IMR-90 (cell line): ENCODE results near the gene VPS35L. TPM values are rescaled to one million over a fixed set of nuclear protein-coding genes. Genes with fewer than 3 reads are reported as not detected.

Experiments
- ATAC-seq: fragments of 200-7000 bp; cut with Tn5 transposase; 2 replicates; pipeline ENCODE4 v1.9.1; 2020; ENCODE audit warnings: low read depth, mild to moderate bottlenecking, moderate library complexity
- BruUV-seq: library from RNA; stranded (reverse); fragments of 400-500 nt; replicated peaks from 2 replicates; lab custom pipeline; 2021; lab: Mats Ljungman, UMichigan
- CTCF ChIA-PET: fragments of 300-600 bp; formaldehyde crosslinking; extraction: SDS; loops from one replicate; lab custom pipeline; 2021; ENCODE audit warnings: antibody characterized with exemption; lab: Yijun Ruan, JAX
- POLR2A ChIA-PET: fragments of 300-600 bp; sonication (Branson Sonifier 250); formaldehyde crosslinking; loops from one replicate; lab custom pipeline; 2022; ENCODE audit warnings: antibody characterized with exemption; ENCODE audit not compliant: unreplicated experiment; lab: Charles Lee
- DNase-seq: peaks from one replicate; pipeline ENCODE4 v3.0.0; 2013
- H2AFZ ChIP-seq: replicated peaks from 2 replicates; pipeline ENCODE3; 2013; ENCODE audit warnings: low read length, mild to moderate bottlenecking; ENCODE audit not compliant: poor library complexity
- H2AK5ac ChIP-seq: 2 replicates; pipeline ENCODE4 v1.6.1; 2013; ENCODE audit warnings: low read depth, low read length, inconsistent platforms
- H2AK9ac ChIP-seq: replicated peaks from 2 replicates; pipeline ENCODE3; 2013; ENCODE audit warnings: mild to moderate bottlenecking, low read depth, low read length, moderate library complexity; ENCODE audit not compliant: poor library complexity
- H2BK120ac ChIP-seq: 2 replicates; pipeline ENCODE4 v1.6.1; 2013; ENCODE audit warnings: low read depth, low read length, inconsistent platforms
- H2BK15ac ChIP-seq: 3 replicates; pipeline ENCODE4 v1.6.1; 2013; ENCODE audit warnings: low read depth, low read length, inconsistent platforms
- H2BK20ac ChIP-seq: 2 replicates; pipeline ENCODE4 v1.6.1; 2013; ENCODE audit warnings: low read depth, mild to moderate bottlenecking, inconsistent platforms, low read length, moderate library complexity
- H2BK5ac ChIP-seq: 2 replicates; pipeline ENCODE4 v1.6.1; 2013; ENCODE audit warnings: mild to moderate bottlenecking, low read depth, low read length, inconsistent platforms; ENCODE audit not compliant: poor library complexity, severe bottlenecking
- H3K14ac ChIP-seq: replicated peaks from 2 replicates; pipeline ENCODE4 v1.6.1; 2013; ENCODE audit warnings: low read depth, low read length, inconsistent platforms
- H3K18ac ChIP-seq: 2 replicates; pipeline ENCODE4 v1.6.1; 2013; ENCODE audit warnings: low read depth, low read length, control low read depth
- H3K23ac ChIP-seq: 2 replicates; pipeline ENCODE4 v1.6.1; 2013; ENCODE audit warnings: low read depth, low read length, inconsistent platforms
- H3K27ac ChIP-seq: 2 replicates; pipeline ENCODE4 v1.5.1; 2013; ENCODE audit warnings: mild to moderate bottlenecking, control low read depth, low read length; ENCODE audit not compliant: insufficient read depth
- H3K27me3 ChIP-seq: 2 replicates; pipeline ENCODE4 v1.6.1; 2013; ENCODE audit warnings: low read length; ENCODE audit not compliant: control insufficient read depth, insufficient read depth
- H3K36me3 ChIP-seq: 2 replicates; pipeline ENCODE4 v1.6.1; 2013; ENCODE audit warnings: low read length, mixed read lengths; ENCODE audit not compliant: control insufficient read depth, insufficient read depth
- H3K4ac ChIP-seq: 2 replicates; pipeline ENCODE4 v1.6.1; 2013; ENCODE audit warnings: low read depth, low read length, inconsistent platforms
- H3K4me1 ChIP-seq: 2 replicates; pipeline ENCODE4 v1.6.1; 2013; ENCODE audit warnings: low read length, mixed read lengths; ENCODE audit not compliant: control insufficient read depth, insufficient read depth
- H3K4me2 ChIP-seq: 2 replicates; pipeline ENCODE4 v1.6.1; 2013; ENCODE audit warnings: low read depth, mild to moderate bottlenecking, control low read depth, low read length, moderate library complexity
- H3K4me3 ChIP-seq: 2 replicates; pipeline ENCODE4 v1.5.1; 2013; ENCODE audit warnings: low read depth, mild to moderate bottlenecking, control low read depth, low read length, moderate library complexity; ENCODE audit not compliant: insufficient read depth
- H3K56ac ChIP-seq: 2 replicates; pipeline ENCODE4 v1.6.1; 2013; ENCODE audit warnings: low read length, inconsistent platforms; ENCODE audit not compliant: insufficient read depth; ENCODE audit errors: extremely low read depth
- H3K79me1 ChIP-seq, 2 experiments: 2 replicates each; pipeline ENCODE4 v1.6.1; 2013; ENCODE audit warnings: low read length in 2 of 2, inconsistent platforms in 1 of 2, low read depth in 1 of 2
- H3K9ac ChIP-seq: 2 replicates; pipeline ENCODE4 v1.6.1; 2013; ENCODE audit warnings: low read depth, low read length, control low read depth
- H3K9me1 ChIP-seq: 2 replicates; pipeline ENCODE4 v1.6.1; 2013; ENCODE audit warnings: low read length, inconsistent platforms; ENCODE audit not compliant: insufficient read depth
- H3K9me3 ChIP-seq: 2 replicates; pipeline ENCODE4 v1.6.1; 2013; ENCODE audit warnings: low read length; ENCODE audit not compliant: control insufficient read depth, insufficient read depth
- H4K20me1 ChIP-seq: 2 replicates; pipeline ENCODE4 v1.6.1; 2013; ENCODE audit warnings: low read length, inconsistent platforms; ENCODE audit not compliant: insufficient read depth
- H4K5ac ChIP-seq: 2 replicates; pipeline ENCODE4 v1.6.1; 2013; ENCODE audit warnings: mild to moderate bottlenecking, low read depth, low read length, control low read depth
- H4K8ac ChIP-seq, 2 experiments: 2 replicates each; pipeline ENCODE4 v1.6.1; 2013; ENCODE audit warnings: low read depth in 2 of 2, low read length in 2 of 2, control low read depth in 1 of 2, inconsistent platforms in 1 of 2
- H4K91ac ChIP-seq: 2 replicates; pipeline ENCODE4 v1.6.1; 2013; ENCODE audit warnings: low read depth, low read length, inconsistent platforms; ENCODE audit not compliant: insufficient read depth
- CEBPB ChIP-seq: IDR thresholded peaks from 2 replicates; pipeline ENCODE4 v1.6.1; 2012; ENCODE audit warnings: low read depth, low read length, improper control_type of control experiment
- FOS ChIP-seq: fragments of 150-350 bp; IDR thresholded peaks from 2 replicates; pipeline ENCODE4 v1.6.1; 2016; ENCODE audit warnings: low read depth, low read length
- MAFK ChIP-seq: IDR thresholded peaks from 2 replicates; pipeline ENCODE4 v1.6.1; 2012; ENCODE audit warnings: low read depth, low read length, improper control_type of control experiment
- MAZ ChIP-seq: IDR thresholded peaks from 2 replicates; pipeline ENCODE4 v1.6.1; 2012; ENCODE audit warnings: low read depth, mild to moderate bottlenecking, low read length, improper control_type of control experiment, moderate library complexity, borderline replicate concordance
- MXI1 ChIP-seq: IDR thresholded peaks from 2 replicates; pipeline ENCODE4 v1.6.1; 2012; ENCODE audit warnings: low read depth, mild to moderate bottlenecking, low read length, moderate library complexity, borderline replicate concordance
- NFE2L2 ChIP-seq: fragments of 150-350 bp; IDR thresholded peaks from 2 replicates; pipeline ENCODE4 v1.6.1; 2016; ENCODE audit warnings: low read depth, mild to moderate bottlenecking, low read length
- RAD21 ChIP-seq: IDR thresholded peaks from 2 replicates; pipeline ENCODE4 v1.6.1; 2012; ENCODE audit warnings: low read length, improper control_type of control experiment
- WGBS, 2 experiments: methylation state at CpG; one replicate each; pipeline versions ENCODE4 v1.1.5 to v1.1.7; 2013; ENCODE audit warnings: missing lambda C conversion rate in 2 of 2; ENCODE audit not compliant: insufficient read length in 1 of 2; ENCODE audit errors: extremely low coverage in 2 of 2; 5-methylcytosine and 5-hydroxymethylcytosine counted together
- dilution Hi-C: fragments of 300-500 bp; cut with HindIII; formaldehyde crosslinking; loops from one replicate; pipeline ENCODE4 v1.14.3; 2018; ENCODE audit warnings: low sequenced_read_pairs; ENCODE audit not compliant: unreplicated experiment
- in situ Hi-C: fragments of 300-500 bp; cut with MboI; formaldehyde crosslinking; loops from 3 replicates; pipeline ENCODE4 v1.14.3; 2019; ENCODE audit warnings: low sequenced_read_pairs, inconsistent platforms, mixed read lengths
- intact Hi-C: fragments of 100-400 bp; cut with micrococcal nuclease; formaldehyde crosslinking; loops from 2 replicates; pipeline ENCODE4 v1.10.0; 2022
- polyA plus RNA-seq, 3 experiments: library from polyadenylated mRNA; depleted of rRNA; stranded (reverse); fragments of >200 nt; gene quantifications; 2 replicates each; pipeline ENCODE4 v1.2.3, GENCODE V29; 2012; ENCODE audit warnings: low replicate concordance in 1 of 3
- total RNA-seq: library from RNA; depleted of rRNA; stranded (reverse); fragments of >200 nt; gene quantifications from 2 replicates; pipeline ENCODE4 v1.2.3, GENCODE V29; 2012
- TF ChIP-seq, protein P1 (sequence below): conservative IDR thresholded peaks from 2 replicates; pipeline ENCODE4 v1.5.1; 2012; ENCODE audit warnings: mild to moderate bottlenecking, low read depth, low read length, improper control_type of control experiment
- TF ChIP-seq, protein P2 (sequence below): fragments of 150-350 bp; IDR thresholded peaks from 2 replicates; pipeline ENCODE4 v1.6.1; 2016; ENCODE audit warnings: low read depth, mild to moderate bottlenecking, low read length, moderate library complexity, borderline replicate concordance

Gene VPS35L
- total and polyA plus RNA-seq, 2 of the 4 experiments (the other 2 are of a cell fraction) = 28.0 to 40.1 TPM

DNA sequence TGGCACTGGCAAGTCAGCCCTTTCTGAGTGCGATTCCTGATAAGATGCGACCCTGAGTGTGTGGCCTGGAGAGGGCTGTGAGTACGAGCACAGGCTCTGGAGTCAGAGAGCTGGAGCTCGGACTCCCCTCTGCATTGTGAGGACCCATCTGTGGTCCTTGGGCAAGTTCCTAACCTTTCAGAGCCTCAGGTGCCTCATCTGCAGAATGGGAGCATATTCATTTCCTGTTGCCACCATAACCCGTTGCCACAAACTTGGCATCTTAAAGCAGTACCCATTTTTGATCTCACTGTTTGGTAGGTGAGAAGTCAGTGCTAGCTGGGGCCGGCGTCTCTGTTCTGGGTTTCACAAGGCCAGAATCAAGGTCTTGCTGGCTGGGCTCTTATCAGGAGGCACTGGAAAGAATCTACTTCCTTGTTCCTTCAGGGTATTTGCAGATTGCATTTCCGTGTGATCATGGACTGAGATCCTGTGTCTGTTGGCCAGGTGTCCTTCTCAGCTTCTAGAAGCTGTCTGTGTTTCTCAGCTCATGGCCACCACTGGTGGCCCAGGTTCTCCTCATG is 142.3 kb downstream of the VPS35L start:
- intact Hi-C loops = no loop called here
- Histone ChIP-seq H3K9me3 (no peaks in the 10 kb centered on the region), H3K79me1 (peaks cover 18 to 36% of the 10 kb centered on the region in 2 experiments; a peak in 3 of 4 replicates), H3K9ac (no peak overlapping the region), H3K4me3 (no peak overlapping the region), H3K4me2 (no peak overlapping the region), H4K91ac (no peak overlapping the region), H3K4ac (no peak overlapping the region), H3K4me1 (peaks cover 17% of the 10 kb centered on the region), H2BK15ac (no peak overlapping the region), H2AFZ (no peak overlapping the region), H3K18ac (no peak overlapping the region), H3K27me3 (no peaks in the 10 kb centered on the region), H2BK5ac (no peak overlapping the region), H3K56ac (no peak overlapping the region), H4K8ac (no peak overlapping the region), H3K23ac (no peak overlapping the region), H2BK20ac (no peak overlapping the region), H4K5ac (no peak overlapping the region), H3K14ac (no peak overlapping the region), H3K36me3 (peaks cover 31% of the 10 kb centered on the region), H4K20me1 (no peaks in the 10 kb centered on the region), H3K27ac (no peak overlapping the region), H2AK9ac (no peak overlapping the region), H2BK120ac (no peak overlapping the region), H2AK5ac (no peak overlapping the region; the same call in 1 of the 2 replicates), H3K9me1 (peaks cover 22% of the 10 kb centered on the region; the same call in 1 of the 2 replicates)
- CTCF ChIA-PET = no interaction called here
- in situ Hi-C loops = no loop called here
- dilution Hi-C loops = no loop called here
- WGBS, 2 experiments = 94% methylated on average over 2 of the region's 8 CpGs; no CpG with 5 or more reads in 1 of the 2 experiments
- BruUV-seq = no TSS peak
- TF ChIP-seq, protein P1, sequence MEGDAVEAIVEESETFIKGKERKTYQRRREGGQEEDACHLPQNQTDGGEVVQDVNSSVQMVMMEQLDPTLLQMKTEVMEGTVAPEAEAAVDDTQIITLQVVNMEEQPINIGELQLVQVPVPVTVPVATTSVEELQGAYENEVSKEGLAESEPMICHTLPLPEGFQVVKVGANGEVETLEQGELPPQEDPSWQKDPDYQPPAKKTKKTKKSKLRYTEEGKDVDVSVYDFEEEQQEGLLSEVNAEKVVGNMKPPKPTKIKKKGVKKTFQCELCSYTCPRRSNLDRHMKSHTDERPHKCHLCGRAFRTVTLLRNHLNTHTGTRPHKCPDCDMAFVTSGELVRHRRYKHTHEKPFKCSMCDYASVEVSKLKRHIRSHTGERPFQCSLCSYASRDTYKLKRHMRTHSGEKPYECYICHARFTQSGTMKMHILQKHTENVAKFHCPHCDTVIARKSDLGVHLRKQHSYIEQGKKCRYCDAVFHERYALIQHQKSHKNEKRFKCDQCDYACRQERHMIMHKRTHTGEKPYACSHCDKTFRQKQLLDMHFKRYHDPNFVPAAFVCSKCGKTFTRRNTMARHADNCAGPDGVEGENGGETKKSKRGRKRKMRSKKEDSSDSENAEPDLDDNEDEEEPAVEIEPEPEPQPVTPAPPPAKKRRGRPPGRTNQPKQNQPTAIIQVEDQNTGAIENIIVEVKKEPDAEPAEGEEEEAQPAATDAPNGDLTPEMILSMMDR = no peak
- no peak for TF ChIP-seq MAZ
- no peak for TF ChIP-seq MAFK
- TF ChIP-seq CEBPB = no peak
- no peak for TF ChIP-seq RAD21
- TF ChIP-seq, protein P2, sequence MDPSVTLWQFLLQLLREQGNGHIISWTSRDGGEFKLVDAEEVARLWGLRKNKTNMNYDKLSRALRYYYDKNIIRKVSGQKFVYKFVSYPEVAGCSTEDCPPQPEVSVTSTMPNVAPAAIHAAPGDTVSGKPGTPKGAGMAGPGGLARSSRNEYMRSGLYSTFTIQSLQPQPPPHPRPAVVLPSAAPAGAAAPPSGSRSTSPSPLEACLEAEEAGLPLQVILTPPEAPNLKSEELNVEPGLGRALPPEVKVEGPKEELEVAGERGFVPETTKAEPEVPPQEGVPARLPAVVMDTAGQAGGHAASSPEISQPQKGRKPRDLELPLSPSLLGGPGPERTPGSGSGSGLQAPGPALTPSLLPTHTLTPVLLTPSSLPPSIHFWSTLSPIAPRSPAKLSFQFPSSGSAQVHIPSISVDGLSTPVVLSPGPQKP = no peak
- TF ChIP-seq FOS = no peak
- TF ChIP-seq NFE2L2 = no peak
- TF ChIP-seq MXI1 = no peak
- DNase-seq = no peak
- POLR2A ChIA-PET = no interaction called here
- ATAC-seq = no peak
